ENCODE data around the gene CFAP52.

The CFAP52 gene

GRCh38 chr17:9576521-9577372, at the start of gene CFAP52:
Gene CFAP52, plus strand, starts transcription at chr17:9576642. Its CDS starts 54 bp downstream, at chr17:9576696.
- peak within 1 kb of the TSS; percentile 94 for H3K4me3 Mint-ChIP-seq
- H3K36me3 Mint-ChIP-seq: no peaks in the 10 kb centered on the region
- H3K9me3 Mint-ChIP-seq: no peaks in the 10 kb centered on the region
- ATAC-seq (ENCODE audit: low read depth) (peak; percentile 76), DNase-seq (ENCODE audit: low spot score in 2 of 2) (peak; percentile 66 to 70)
- peak within 1 kb of the TSS; percentile 92 for H3K27ac Mint-ChIP-seq
- H3K27me3 Mint-ChIP-seq: no peaks in the 10 kb centered on the region
- peaks cover 17% of the 10 kb centered on the region for H3K4me1 Mint-ChIP-seq

GRCh38 chr17:9527788-9528187, 48.7 kb upstream of the CFAP52 start:
- no peaks in the 10 kb centered on the region for H3K9me3 Mint-ChIP-seq
- peaks cover 8% of the 10 kb centered on the region for H3K36me3 Mint-ChIP-seq
- no peak for ATAC-seq (ENCODE audit: low read depth)
- H3K27me3 Mint-ChIP-seq: no peaks in the 10 kb centered on the region
- H3K4me3 Mint-ChIP-seq: no peak overlapping the region
- H3K4me1 Mint-ChIP-seq: no peaks in the 10 kb centered on the region
- DNase-seq (ENCODE audit: low spot score in 2 of 2): no peak
- no peak overlapping the region for H3K27ac Mint-ChIP-seq

DNA sequence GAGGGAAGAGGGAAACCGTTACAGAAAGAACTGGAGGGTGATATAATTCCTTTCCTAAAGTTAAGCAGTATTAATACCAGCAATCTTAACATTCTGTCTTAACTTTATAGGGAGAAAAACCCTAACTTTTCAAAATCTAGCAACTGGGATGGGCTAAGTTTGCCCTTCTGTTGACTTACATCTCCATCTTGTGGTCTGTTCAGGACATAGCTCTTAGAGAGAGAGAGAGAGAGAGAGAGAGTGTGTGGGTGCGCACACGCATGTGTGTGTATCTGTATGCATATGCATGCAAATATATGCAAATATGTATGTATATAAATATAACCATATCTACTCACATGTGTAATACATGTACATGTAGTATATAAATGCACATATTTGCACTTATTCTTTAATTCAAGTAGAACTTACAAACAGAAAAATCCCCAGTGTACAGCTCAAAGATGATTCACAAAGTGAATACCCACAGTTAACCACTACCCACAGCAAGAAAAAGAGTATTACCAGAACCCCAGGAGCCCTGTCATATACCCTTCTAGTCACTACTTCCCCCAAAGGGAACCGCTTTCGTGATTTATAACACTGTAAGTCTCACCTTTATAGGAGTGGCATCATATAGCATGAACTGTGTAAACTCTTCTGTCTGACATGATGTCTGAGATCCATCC, 47.3 kb upstream of the CFAP52 start:
- Mint-ChIP-seq H3K27me3 (no peaks in the 10 kb centered on the region), H3K9me3 (no peaks in the 10 kb centered on the region), H3K4me1 (no peaks in the 10 kb centered on the region), H3K4me3 (no peak overlapping the region), H3K36me3 (peaks cover 8% of the 10 kb centered on the region), H3K27ac (no peak overlapping the region)
- DNase-seq (ENCODE audit: low spot score in 2 of 2): no peak
- no peak for ATAC-seq (ENCODE audit: low read depth)

- Mint-ChIP-seq H3K9me3 (no peaks in the 10 kb centered on the region), H3K4me1 (no peaks in the 10 kb centered on the region), H3K4me3 (no peak overlapping the region), H3K27ac (no peak overlapping the region), H3K27me3 (no peaks in the 10 kb centered on the region), H3K36me3 (peaks cover 4% of the 10 kb centered on the region)
- ATAC-seq (ENCODE audit: low read depth) (no peak), DNase-seq (ENCODE audit: low spot score in 2 of 2) (no peak)
These were observed 45.4 kb upstream of the CFAP52 start for GRCh38 chr17:9531034-9531433.

DNA sequence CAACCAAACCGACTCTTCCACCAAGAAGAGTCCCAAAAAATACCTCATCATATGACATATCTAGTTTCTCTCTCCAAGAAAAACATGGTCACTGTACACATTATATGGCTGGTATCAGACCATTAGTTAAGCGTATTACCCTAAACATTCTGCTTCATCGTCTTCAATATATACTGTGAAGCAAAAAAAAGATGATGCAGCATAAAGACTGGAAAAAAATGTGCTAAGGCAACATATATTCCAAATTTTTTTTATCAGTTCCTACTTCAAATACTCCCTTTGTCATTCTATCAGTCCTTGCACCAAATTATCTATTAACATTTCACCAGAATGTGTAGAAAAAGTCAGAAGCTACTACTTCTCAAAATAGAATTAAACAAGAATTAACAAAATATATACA, 43.7 kb upstream of the CFAP52 start:
- H3K4me1 Mint-ChIP-seq: no peaks in the 10 kb centered on the region
- no peak for ATAC-seq (ENCODE audit: low read depth)

DNA sequence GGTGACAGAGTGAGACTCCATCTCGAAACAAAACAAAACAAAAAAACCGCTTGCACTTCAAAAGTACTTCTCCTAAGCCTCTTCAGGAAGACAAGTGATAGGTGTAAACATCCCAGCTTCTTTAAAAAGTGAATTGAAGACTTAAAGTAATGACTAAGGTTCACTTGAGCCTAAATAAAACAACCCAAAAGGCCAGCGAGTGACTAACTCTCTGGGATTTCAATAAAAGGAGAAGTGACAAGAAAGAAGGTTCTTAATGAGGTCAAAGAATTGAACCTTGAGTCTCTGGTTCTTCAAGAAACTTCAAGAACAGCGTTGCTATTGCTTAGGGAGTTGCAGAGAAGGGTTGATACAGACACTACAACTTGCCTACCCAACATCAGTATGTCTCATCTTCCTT, 43.0 kb upstream of the CFAP52 start:
- H3K27ac Mint-ChIP-seq: no peak overlapping the region
- DNase-seq (ENCODE audit: low spot score in 2 of 2): no peak

More for the DNA sequence above, 43.7 kb upstream of the CFAP52 start:
- DNase-seq (ENCODE audit: low spot score in 2 of 2): no peak
- no peak overlapping the region for H3K4me3 Mint-ChIP-seq
- no peaks in the 10 kb centered on the region for H3K27me3 Mint-ChIP-seq
- peaks cover 4% of the 10 kb centered on the region for H3K36me3 Mint-ChIP-seq
- no peak overlapping the region for H3K27ac Mint-ChIP-seq
- H3K9me3 Mint-ChIP-seq: no peaks in the 10 kb centered on the region

DNA sequence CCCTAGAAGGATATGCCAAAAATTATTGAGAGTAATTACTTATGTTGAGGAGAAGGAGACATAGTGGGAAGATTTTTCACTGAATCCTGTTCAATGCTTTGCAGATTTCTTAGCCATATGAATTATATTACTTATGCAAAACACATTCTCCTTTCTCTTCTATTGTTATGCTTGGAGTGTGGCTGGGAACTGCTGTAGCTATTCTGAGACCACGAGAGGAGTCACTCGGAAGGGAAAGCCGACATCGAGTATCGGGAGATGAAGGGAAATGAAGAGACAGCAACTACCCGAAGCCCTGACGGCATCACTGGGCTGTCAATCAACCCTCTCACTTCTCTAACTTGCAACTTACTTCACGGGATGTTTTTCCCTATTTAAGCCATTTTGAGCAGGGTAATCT, 40.4 kb upstream of the CFAP52 start:
- H3K9me3 Mint-ChIP-seq: no peaks in the 10 kb centered on the region
- no peak overlapping the region for H3K27ac Mint-ChIP-seq
- DNase-seq (ENCODE audit: low spot score in 2 of 2) (no peak), ATAC-seq (ENCODE audit: low read depth) (no peak)
- peaks cover 25% of the 10 kb centered on the region for H3K36me3 Mint-ChIP-seq
- H3K4me1 Mint-ChIP-seq: no peaks in the 10 kb centered on the region
- H3K27me3 Mint-ChIP-seq: no peaks in the 10 kb centered on the region
- H3K4me3 Mint-ChIP-seq: no peak overlapping the region

More for the DNA sequence above, 43.0 kb upstream of the CFAP52 start:
- Mint-ChIP-seq H3K4me1 (no peaks in the 10 kb centered on the region), H3K27me3 (no peaks in the 10 kb centered on the region), H3K9me3 (no peaks in the 10 kb centered on the region), H3K36me3 (peaks cover 4% of the 10 kb centered on the region), H3K4me3 (no peak overlapping the region)
- no peak for ATAC-seq (ENCODE audit: low read depth)

DNA sequence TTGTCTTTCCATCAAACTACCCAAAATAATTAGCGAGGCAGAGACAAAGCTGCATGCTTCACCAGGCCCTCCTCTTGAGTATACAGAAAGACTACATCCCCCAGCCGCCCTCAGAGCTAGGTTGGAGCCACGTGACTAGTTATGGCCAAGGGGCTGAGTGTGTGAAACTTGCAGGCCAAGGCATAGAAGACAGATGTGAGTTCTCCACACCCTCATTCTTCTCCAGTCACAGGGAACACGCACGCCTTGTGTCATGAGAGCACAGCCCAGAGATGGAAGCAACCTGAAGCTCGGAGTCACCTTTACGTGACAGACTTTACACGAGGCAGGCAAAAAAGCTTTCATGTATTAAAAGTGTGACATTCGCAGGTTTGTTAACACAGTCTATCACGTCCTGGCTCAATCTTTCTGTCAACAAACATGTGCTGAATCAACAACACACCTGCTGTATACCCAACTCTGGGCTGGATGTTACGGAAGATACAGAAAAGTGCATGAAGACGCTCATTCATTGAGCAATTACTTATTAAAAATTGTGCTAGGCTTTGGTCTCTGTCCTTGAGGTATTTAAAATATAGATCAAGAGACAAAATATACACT, 39.2 kb upstream of the CFAP52 start:
- no peaks in the 10 kb centered on the region for H3K4me1 Mint-ChIP-seq
- H3K36me3 Mint-ChIP-seq: peaks cover 26% of the 10 kb centered on the region
- no peak overlapping the region for H3K27ac Mint-ChIP-seq
- H3K4me3 Mint-ChIP-seq: no peak overlapping the region
- DNase-seq (ENCODE audit: low spot score in 2 of 2): no peak
- no peak for ATAC-seq (ENCODE audit: low read depth)
- H3K9me3 Mint-ChIP-seq: no peaks in the 10 kb centered on the region
- H3K27me3 Mint-ChIP-seq: no peaks in the 10 kb centered on the region

DNA sequence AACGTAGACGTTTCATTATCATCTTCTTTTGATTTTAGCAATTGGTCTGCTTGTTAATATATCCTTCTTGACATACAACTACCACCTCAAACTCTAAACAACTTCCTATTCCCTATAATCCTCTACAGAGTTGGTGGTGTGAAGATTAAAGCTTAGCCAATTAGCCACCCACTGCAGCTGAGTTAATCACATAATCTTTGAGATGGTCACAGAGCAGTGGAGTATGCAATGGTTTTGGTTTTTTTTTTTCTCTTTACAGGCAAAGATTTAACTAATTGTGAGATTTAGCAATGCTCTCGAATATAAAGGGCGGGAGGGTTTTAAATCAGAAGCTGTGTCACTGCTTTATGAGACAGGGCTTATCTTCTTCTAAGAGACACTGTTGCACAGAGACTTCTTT, 37.8 kb upstream of the CFAP52 start:
- Mint-ChIP-seq H3K4me1 (no peaks in the 10 kb centered on the region), H3K36me3 (peaks cover 29% of the 10 kb centered on the region), H3K27ac (no peak overlapping the region), H3K4me3 (no peak overlapping the region), H3K9me3 (no peaks in the 10 kb centered on the region), H3K27me3 (no peaks in the 10 kb centered on the region)
- DNase-seq (ENCODE audit: low spot score in 2 of 2): no peak
- ATAC-seq (ENCODE audit: low read depth): no peak

DNA sequence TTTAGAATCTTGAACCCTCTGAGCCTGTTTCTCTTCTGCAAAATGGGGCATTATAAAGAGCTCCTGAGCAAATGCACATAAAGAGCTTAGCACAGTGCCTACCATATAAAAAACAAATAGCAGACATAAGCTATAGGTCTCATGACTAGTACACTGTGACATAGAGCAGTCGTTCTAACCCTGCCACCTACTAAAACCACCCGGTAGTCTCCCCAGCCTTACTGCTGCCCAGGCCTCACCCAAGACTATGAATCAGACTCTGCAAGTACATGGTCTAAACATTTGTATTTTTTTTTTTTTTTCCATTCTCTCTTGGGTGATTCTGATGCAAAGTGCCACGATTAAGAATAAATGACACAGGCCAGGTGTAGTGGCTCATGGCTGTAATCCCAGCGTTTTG, 34.7 kb upstream of the CFAP52 start:
- Mint-ChIP-seq H3K36me3 (peaks cover 28% of the 10 kb centered on the region), H3K27me3 (no peaks in the 10 kb centered on the region), H3K27ac (no peak overlapping the region), H3K4me3 (no peak overlapping the region), H3K4me1 (no peaks in the 10 kb centered on the region), H3K9me3 (no peaks in the 10 kb centered on the region)
- DNase-seq (ENCODE audit: low spot score in 2 of 2) (no peak), ATAC-seq (ENCODE audit: low read depth) (no peak)

DNA sequence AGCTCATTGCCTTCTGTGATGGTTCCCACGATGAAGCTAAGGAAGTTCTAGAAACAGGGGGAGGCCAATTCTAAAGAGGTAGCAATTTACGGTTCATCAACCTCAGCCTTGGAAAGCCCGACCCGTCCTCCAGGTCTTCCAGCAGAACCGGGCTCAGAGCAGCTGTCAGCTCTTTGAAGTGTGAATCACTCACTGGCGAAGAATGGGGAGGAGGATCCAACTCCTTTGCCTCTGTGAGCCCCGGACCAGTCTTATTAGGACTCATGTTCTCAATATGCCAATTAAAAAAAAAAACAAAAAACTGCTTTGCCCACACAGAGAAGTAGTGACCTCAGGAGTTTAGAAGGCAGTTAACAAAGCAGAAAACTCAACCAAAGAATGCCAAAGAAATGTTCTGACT, 32.2 kb upstream of the CFAP52 start:
- DNase-seq (ENCODE audit: low spot score in 2 of 2): no peak
- Mint-ChIP-seq H3K27ac (no peak overlapping the region), H3K9me3 (no peaks in the 10 kb centered on the region), H3K36me3 (peaks cover 25% of the 10 kb centered on the region), H3K4me3 (no peak overlapping the region), H3K4me1 (no peaks in the 10 kb centered on the region), H3K27me3 (no peaks in the 10 kb centered on the region)
- no peak for ATAC-seq (ENCODE audit: low read depth)

DNA sequence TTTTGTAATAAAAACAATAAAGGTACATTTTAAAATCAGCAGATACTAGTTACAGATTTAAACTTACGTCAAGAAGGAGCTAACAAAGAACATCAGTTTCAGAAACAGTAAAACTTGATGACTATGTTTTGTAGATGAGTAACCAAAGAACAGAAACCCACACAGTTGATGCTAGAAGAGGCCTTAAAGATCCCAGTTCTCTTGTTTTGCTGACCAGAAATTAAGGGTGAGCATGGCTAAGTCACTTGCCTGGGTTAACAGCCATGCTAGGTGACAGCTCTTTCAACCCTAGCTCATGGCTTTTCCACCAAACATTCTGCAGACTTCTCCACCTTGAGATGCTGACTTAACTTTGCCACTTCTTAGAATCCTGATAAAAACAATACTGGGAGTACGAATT, 27.2 kb upstream of the CFAP52 start:
- H3K4me3 Mint-ChIP-seq: no peak overlapping the region
- ATAC-seq (ENCODE audit: low read depth): no peak

GRCh38 chr17:9553181-9553580, 23.3 kb upstream of the CFAP52 start:
- ATAC-seq (ENCODE audit: low read depth): no peak
- H3K4me1 Mint-ChIP-seq: no peaks in the 10 kb centered on the region
- H3K27me3 Mint-ChIP-seq: no peaks in the 10 kb centered on the region
- no peak overlapping the region for H3K4me3 Mint-ChIP-seq
- no peaks in the 10 kb centered on the region for H3K9me3 Mint-ChIP-seq
- DNase-seq (ENCODE audit: low spot score in 2 of 2): no peak
- H3K36me3 Mint-ChIP-seq: peaks cover 10% of the 10 kb centered on the region
- no peak overlapping the region for H3K27ac Mint-ChIP-seq

More for the DNA sequence above, 27.2 kb upstream of the CFAP52 start:
- Mint-ChIP-seq H3K36me3 (peaks cover 10% of the 10 kb centered on the region), H3K27me3 (no peaks in the 10 kb centered on the region), H3K27ac (no peak overlapping the region), H3K9me3 (no peaks in the 10 kb centered on the region), H3K4me1 (no peaks in the 10 kb centered on the region)
- DNase-seq (ENCODE audit: low spot score in 2 of 2): no peak

DNA sequence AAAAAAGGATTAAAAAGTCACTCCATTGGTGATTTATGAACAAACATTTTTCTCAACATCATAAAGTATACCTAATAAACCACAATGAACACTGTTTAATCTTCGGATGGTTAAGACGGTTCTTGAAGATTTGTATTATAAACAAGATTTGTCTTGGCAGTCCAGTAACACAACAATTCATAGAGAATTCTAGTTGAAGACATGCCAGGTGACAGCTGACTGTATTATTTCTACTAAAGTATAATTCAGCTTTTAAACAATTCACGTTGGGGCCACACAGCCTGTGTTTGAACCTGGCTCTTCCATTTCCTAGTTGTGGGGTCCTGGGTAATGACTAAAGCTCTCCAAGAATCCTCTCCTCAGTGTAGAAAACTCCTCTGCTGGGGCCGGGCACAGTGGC, 22.8 kb upstream of the CFAP52 start:
- DNase-seq (ENCODE audit: low spot score in 2 of 2) (no peak), ATAC-seq (ENCODE audit: low read depth) (no peak)
- Mint-ChIP-seq H3K9me3 (no peaks in the 10 kb centered on the region), H3K36me3 (peaks cover 10% of the 10 kb centered on the region), H3K27ac (no peak overlapping the region), H3K4me3 (no peak overlapping the region), H3K27me3 (no peaks in the 10 kb centered on the region), H3K4me1 (no peaks in the 10 kb centered on the region)

Measured in memory B cell (primary cell).